Caco-2 (cell line): Measurements from ENCODE around the gene FAH. TPM values are rescaled to one million over a fixed set of nuclear protein-coding genes. Genes with fewer than 3 reads are reported as not detected.

Experiments used
- BruUV-seq: library from RNA; stranded (reverse); fragments of 400-500 nt; replicated peaks from 2 replicates; lab custom pipeline; 2021; lab: Mats Ljungman, UMichigan
- CTCF ChIA-PET: fragments of 300-600 bp; sonication (Branson Sonifier 250); formaldehyde crosslinking; loops from one replicate; lab custom pipeline; 2022; ENCODE audit warnings: antibody characterized with exemption; lab: Charles Lee
- POLR2A ChIA-PET: fragments of 300-600 bp; sonication (Branson Sonifier 250); formaldehyde crosslinking; loops from one replicate; lab custom pipeline; 2022; ENCODE audit warnings: antibody characterized with exemption; lab: Charles Lee
- DNase-seq, 2 experiments: peaks; one replicate each; pipeline versions ENCODE4 v3.0.0 to v3.0.0-alpha.2; 2020 to 2022
- H3K27me3 ChIP-seq: replicated peaks from 2 replicates; pipeline ENCODE4 v1.6.0; 2011; ENCODE audit warnings: low read length; ENCODE audit not compliant: control insufficient read depth, insufficient read depth
- H3K36me3 ChIP-seq: 2 replicates; pipeline ENCODE4 v1.5.1; 2011; ENCODE audit warnings: low read length; ENCODE audit not compliant: control insufficient read depth, insufficient read depth
- H3K4me1 ChIP-seq: fragments of 250-450 bp; sonication (Bioruptor Pico); 2 replicates; pipeline ENCODE4 v1.5.1; 2020; ENCODE audit warnings: mild to moderate bottlenecking
- H3K4me3 ChIP-seq: 2 replicates; pipeline ENCODE4 v1.5.1; 2011; ENCODE audit warnings: low read depth, mild to moderate bottlenecking, control low read depth, low read length
- H3K9me3 ChIP-seq: fragments of 250-450 bp; sonication (Bioruptor Pico); 2 replicates; pipeline ENCODE4 v1.5.1; 2020; ENCODE audit warnings: mild to moderate bottlenecking, moderate library complexity
- H3K27ac Mint-ChIP-seq: one replicate; pipeline ENCODE4 v1.8.0; 2022; ENCODE audit warnings: mixed read lengths; ENCODE audit not compliant: unreplicated experiment
- H3K27me3 Mint-ChIP-seq: one replicate; pipeline ENCODE4 v1.8.0; 2022; ENCODE audit warnings: mixed read lengths; ENCODE audit not compliant: insufficient read depth, unreplicated experiment
- H3K36me3 Mint-ChIP-seq: one replicate; pipeline ENCODE4 v1.8.0; 2022; ENCODE audit warnings: mild to moderate bottlenecking, mixed read lengths; ENCODE audit not compliant: insufficient read depth, unreplicated experiment
- H3K4me1 Mint-ChIP-seq: one replicate; pipeline ENCODE4 v1.8.0; 2022; ENCODE audit warnings: low read depth, mixed read lengths; ENCODE audit not compliant: unreplicated experiment
- H3K4me3 Mint-ChIP-seq: one replicate; pipeline ENCODE4 v1.8.0; 2022; ENCODE audit warnings: mild to moderate bottlenecking, moderate library complexity, mixed read lengths; ENCODE audit not compliant: unreplicated experiment
- H3K9me3 Mint-ChIP-seq: one replicate; pipeline ENCODE4 v1.8.0; 2022; ENCODE audit warnings: mixed read lengths; ENCODE audit not compliant: unreplicated experiment
- CTCF ChIP-seq, 2 experiments: fragments of 200-600 bp in 1 of 2; IDR thresholded peaks; 1 replicate in 1 of 2; 2 replicates in 1 of 2; pipeline versions ENCODE4 v1.5.1 to v1.8.0; 2011 to 2022; ENCODE audit warnings: antibody characterized with exemption in 1 of 2, control low read depth in 1 of 2, inconsistent platforms in 1 of 2, low read depth in 1 of 2, low read length in 1 of 2, mild to moderate bottlenecking in 1 of 2, moderate library complexity in 1 of 2; ENCODE audit not compliant: insufficient read depth in 1 of 2, severe bottlenecking in 1 of 2, unreplicated experiment in 1 of 2
- intact Hi-C: fragments of 100-400 bp; cut with micrococcal nuclease; formaldehyde crosslinking; loops from one replicate; pipeline ENCODE4 v1.10.0; 2022; ENCODE audit not compliant: unreplicated experiment
- total RNA-seq: library from RNA; stranded (reverse); gene quantifications from 2 replicates; pipeline ENCODE4 v1.2.3, GENCODE V29; 2022

FAH gene
- total RNA-seq, 1 experiment from 2014 or later, result 20.4 TPM

DNA sequence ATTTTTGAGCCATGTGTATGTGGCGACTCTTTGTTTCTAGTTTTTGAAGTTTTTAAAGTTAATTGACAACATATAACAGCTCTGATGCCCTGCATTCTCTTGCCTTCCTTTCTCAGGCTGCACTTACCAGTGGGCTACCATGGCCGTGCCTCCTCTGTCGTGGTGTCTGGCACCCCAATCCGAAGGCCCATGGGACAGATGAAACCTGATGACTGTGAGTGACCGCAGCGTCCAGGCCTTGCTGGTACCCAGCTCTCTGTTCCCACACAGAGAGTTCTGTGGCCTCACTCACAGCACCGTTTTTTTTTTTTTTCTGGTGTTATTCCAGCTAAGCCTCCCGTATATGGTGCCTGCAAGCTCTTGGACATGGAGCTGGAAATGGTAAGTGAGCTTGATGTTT is 15.1 kb downstream of the FAH start:
- Histone ChIP-seq H3K36me3 (no peaks in the 10 kb centered on the region), H3K4me1 (no peaks in the 10 kb centered on the region), H3K27me3 (no peaks in the 10 kb centered on the region), H3K9me3 (no peaks in the 10 kb centered on the region), H3K4me3 (no peak overlapping the region)
- intact Hi-C loops, result no loop called here
- Mint-ChIP-seq H3K27me3 (no peaks in the 10 kb centered on the region), H3K27ac (no peak overlapping the region), H3K4me1 (no peaks in the 10 kb centered on the region), H3K4me3 (no peak overlapping the region), H3K9me3 (no peaks in the 10 kb centered on the region), H3K36me3 (no peaks in the 10 kb centered on the region)
- TF ChIP-seq CTCF (IDR thresholded peaks at IDR 0.05; ENCODE audit: insufficient read depth in 1 of 2, low read depth in 1 of 2, low read length in 1 of 2, severe bottlenecking in 1 of 2, unreplicated experiment in 1 of 2), result no peak
- no TSS peak for BruUV-seq
- ChIA-PET POLR2A (no interaction called here), CTCF (interaction anchor here (0.9 kb wide), 1 partner anchor 176 kb away, joined by 3 read pairs; no protein-coding TSS in a partner anchor)
- no peak for DNase-seq

DNA sequence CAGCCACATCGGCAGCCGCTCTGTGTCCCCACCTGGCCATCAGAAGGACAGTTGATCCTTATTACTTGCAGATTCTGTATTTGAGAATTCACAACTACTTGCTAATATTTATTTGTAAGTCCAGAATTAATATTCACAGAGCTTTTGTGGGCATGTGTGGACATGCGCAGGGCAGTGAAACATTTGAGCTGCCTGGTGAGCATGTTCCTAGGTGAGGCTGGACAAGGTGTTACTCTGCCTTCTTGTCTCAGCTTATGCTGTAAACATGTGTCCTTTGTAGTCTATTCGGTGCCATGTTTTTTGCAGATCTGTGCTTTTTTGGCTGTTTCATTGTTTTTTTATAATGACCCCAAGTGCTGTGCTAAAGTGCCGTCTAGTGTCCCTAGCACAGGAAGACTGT is 15.6 kb downstream of the FAH start:
- H3K27me3 ChIP-seq, result no peaks in the 10 kb centered on the region
- intact Hi-C loops, result no loop called here
- no peak overlapping the region for H3K27ac Mint-ChIP-seq
- no peaks in the 10 kb centered on the region for H3K9me3 ChIP-seq
- no peak overlapping the region for H3K4me3 Mint-ChIP-seq
- H3K36me3 ChIP-seq, result no peaks in the 10 kb centered on the region
- no peaks in the 10 kb centered on the region for H3K4me1 ChIP-seq
- H3K9me3 Mint-ChIP-seq, result no peaks in the 10 kb centered on the region
- no peaks in the 10 kb centered on the region for H3K36me3 Mint-ChIP-seq
- no peaks in the 10 kb centered on the region for H3K27me3 Mint-ChIP-seq
- no TSS peak for BruUV-seq
- ChIA-PET POLR2A (no interaction called here), CTCF (interaction anchor here (0.9 kb wide), 1 partner anchor 176 kb away, joined by 3 read pairs; no protein-coding TSS in a partner anchor)
- no peak for DNase-seq
- no peak overlapping the region for H3K4me3 ChIP-seq
- no peak for TF ChIP-seq CTCF (IDR thresholded peaks at IDR 0.05; ENCODE audit: insufficient read depth in 1 of 2, low read depth in 1 of 2, low read length in 1 of 2, severe bottlenecking in 1 of 2, unreplicated experiment in 1 of 2)
- no peaks in the 10 kb centered on the region for H3K4me1 Mint-ChIP-seq

DNA sequence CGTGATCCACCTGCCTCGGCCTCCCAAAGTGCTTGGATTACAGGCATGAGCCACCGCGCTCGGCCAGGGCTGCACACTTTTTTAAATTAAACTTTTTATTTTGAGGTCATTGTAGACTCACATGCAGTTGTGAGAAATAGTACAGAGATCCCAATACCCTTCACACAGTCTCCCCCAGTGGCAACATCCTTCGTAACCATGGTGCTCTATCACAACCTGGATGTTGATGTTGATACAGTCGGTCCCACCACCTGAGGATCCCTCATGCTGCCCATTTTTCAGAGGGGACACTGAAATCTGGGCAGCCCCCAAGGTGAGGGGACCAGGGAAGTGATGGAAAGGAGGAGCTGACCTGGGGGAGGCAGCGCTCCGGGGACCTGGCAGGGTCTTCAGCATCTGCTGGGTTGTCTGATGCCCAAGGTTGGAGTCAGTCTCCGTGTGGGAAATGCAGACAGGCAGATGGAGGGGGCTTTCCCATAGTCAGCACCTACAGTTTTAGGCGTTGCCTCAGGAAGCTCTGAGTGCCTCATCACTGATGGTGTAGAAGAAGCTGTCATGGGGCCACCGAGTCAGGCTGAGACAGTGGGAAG is 17.1 kb downstream of the FAH start:
- Histone ChIP-seq H3K4me3 (no peak overlapping the region), H3K9me3 (no peaks in the 10 kb centered on the region), H3K4me1 (no peaks in the 10 kb centered on the region), H3K27me3 (no peaks in the 10 kb centered on the region), H3K36me3 (peaks cover 2% of the 10 kb centered on the region; the same call in 1 of the 2 replicates)
- H3K36me3 Mint-ChIP-seq, result no peaks in the 10 kb centered on the region
- DNase-seq, result no peak
- ChIA-PET CTCF (no interaction called here), POLR2A (no interaction called here)
- no peak overlapping the region for H3K4me3 Mint-ChIP-seq
- intact Hi-C loops, result loop anchor here (5.0 to 10.0 kb wide), 3 partner anchors 175 to 788 kb away; partner anchors contain the start of gene MTHFS
- no peaks in the 10 kb centered on the region for H3K27me3 Mint-ChIP-seq
- H3K27ac Mint-ChIP-seq, result no peak overlapping the region
- no peaks in the 10 kb centered on the region for H3K9me3 Mint-ChIP-seq
- TF ChIP-seq CTCF (IDR thresholded peaks at IDR 0.05; ENCODE audit: insufficient read depth in 1 of 2, low read depth in 1 of 2, low read length in 1 of 2, severe bottlenecking in 1 of 2, unreplicated experiment in 1 of 2), result no peak
- no peaks in the 10 kb centered on the region for H3K4me1 Mint-ChIP-seq
- no TSS peak for BruUV-seq
